ENCODE measurements around the gene ZMAT2. TPM values are rescaled to one million over a fixed set of nuclear protein-coding genes. Genes with fewer than 3 reads are reported as not detected.

Gene ZMAT2
- total RNA-seq, 1 experiment from 2014 or later: 55.3 TPM

DNA sequence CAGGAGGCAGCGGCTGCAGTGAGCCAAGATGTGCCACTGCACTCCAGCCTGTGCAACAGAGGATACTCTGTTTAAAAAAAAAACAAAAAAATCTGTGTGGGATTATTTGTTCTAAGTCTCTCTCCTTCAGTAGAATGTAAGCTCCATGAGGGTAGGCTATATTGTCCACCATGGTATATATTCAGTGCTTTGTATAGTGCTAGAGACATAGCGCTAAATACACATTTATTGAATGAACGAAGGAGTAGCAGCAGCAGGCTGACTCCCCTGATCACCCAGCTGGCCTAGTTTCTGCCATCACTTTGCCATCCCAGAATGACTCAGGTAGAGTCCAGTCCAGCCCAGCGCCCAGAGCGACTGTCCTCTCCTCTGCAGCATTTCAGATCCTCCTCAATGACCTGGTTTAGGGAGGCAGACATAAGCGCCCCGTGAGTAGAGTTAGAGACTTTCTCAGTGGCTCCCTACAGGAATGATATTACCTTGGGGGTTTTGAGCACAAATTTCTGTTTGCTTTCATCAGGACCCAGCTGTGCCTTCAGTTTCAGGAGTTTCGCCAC lies 9.8 kb upstream of the ZMAT2 start:
- Histone ChIP-seq H3K4me3 (replicated peaks in 1 of 2; ENCODE audit: low read depth in 1 of 2, low read length in 2 of 2) (peak overlapping the region; percentile 78 to 94), H3K9me3 (ENCODE audit: control insufficient read depth in 1 of 2, insufficient read depth in 1 of 2, low read depth in 1 of 2, low read length in 2 of 2) (no peaks in the 10 kb centered on the region), H3K9me2 (ENCODE audit: insufficient read depth) (no peaks in the 10 kb centered on the region), H3K4me2 (ENCODE audit: low read length) (peak overlapping the region; percentile 87), H3K4me1 (ENCODE audit: control insufficient read depth in 1 of 2, insufficient read depth in 2 of 2, low read length in 2 of 2) (peaks cover 0 to 9% of the 10 kb centered on the region in 2 experiments; a peak in 2 of 4 replicates), H3K27me3 (ENCODE audit: insufficient read depth, low read length) (no peaks in the 10 kb centered on the region), H4K20me1 (ENCODE audit: insufficient read depth) (no peaks in the 10 kb centered on the region), H2AFZ (ENCODE audit: low read depth, low read length, poor library complexity, severe bottlenecking) (no peak overlapping the region), H3K36me3 (ENCODE audit: control insufficient read depth in 1 of 2, insufficient read depth in 2 of 2, low read length in 2 of 2) (peaks cover 28 to 33% of the 10 kb centered on the region in 2 experiments), H3K79me2 (ENCODE audit: insufficient read depth, low read length) (peaks cover 79% of the 10 kb centered on the region), H3K9ac (ENCODE audit: low read length) (peak overlapping the region; percentile 81), H3K27ac (ENCODE audit: low read depth, low read length) (peak overlapping the region; percentile 90)
- intact Hi-C loops (cut with micrococcal nuclease): loop anchor here (2.0 kb wide), 1 partner anchor 26 kb away; the partner anchor contains the start of gene WDR55
- DNase-seq (ENCODE audit: low read depth, low spot score) (peak; percentile 7), ATAC-seq (no peak)
- POLR2A ChIA-PET: interaction anchor here (0.6 to 2.2 kb wide), 7 partner anchors 10 to 43 kb away, joined by 3 to 15 read pairs (median 6); partner anchors contain the start of genes IK, NDUFA2 and ZMAT2
- no peak for TF ChIP-seq FOSL1 (IDR thresholded peaks at IDR 0.05; ENCODE audit: low read depth)
- TF ChIP-seq JUND (IDR thresholded peaks at IDR 0.05): no peak
- TF ChIP-seq ELF1 (IDR thresholded peaks at IDR 0.05; ENCODE audit: borderline replicate concordance, low read depth): no peak
- no peak for TF ChIP-seq SIN3A (IDR thresholded peaks at IDR 0.05; ENCODE audit: low read depth)
- TF ChIP-seq CBX3 (IDR thresholded peaks at IDR 0.05; ENCODE audit: low read depth): no peak
- TF ChIP-seq ZFX (IDR thresholded peaks at IDR 0.05): no peak
- CTCF ChIA-PET: no interaction called here
- RAD21 ChIA-PET (ENCODE audit: low non-redundant PET in 1 of 2, low total read pairs in 2 of 2, uncharacterized antibody in 2 of 2, unreplicated experiment in 2 of 2): no interaction called here
- BruUV-seq (replicated peaks): TSS peak; percentile 71

DNA sequence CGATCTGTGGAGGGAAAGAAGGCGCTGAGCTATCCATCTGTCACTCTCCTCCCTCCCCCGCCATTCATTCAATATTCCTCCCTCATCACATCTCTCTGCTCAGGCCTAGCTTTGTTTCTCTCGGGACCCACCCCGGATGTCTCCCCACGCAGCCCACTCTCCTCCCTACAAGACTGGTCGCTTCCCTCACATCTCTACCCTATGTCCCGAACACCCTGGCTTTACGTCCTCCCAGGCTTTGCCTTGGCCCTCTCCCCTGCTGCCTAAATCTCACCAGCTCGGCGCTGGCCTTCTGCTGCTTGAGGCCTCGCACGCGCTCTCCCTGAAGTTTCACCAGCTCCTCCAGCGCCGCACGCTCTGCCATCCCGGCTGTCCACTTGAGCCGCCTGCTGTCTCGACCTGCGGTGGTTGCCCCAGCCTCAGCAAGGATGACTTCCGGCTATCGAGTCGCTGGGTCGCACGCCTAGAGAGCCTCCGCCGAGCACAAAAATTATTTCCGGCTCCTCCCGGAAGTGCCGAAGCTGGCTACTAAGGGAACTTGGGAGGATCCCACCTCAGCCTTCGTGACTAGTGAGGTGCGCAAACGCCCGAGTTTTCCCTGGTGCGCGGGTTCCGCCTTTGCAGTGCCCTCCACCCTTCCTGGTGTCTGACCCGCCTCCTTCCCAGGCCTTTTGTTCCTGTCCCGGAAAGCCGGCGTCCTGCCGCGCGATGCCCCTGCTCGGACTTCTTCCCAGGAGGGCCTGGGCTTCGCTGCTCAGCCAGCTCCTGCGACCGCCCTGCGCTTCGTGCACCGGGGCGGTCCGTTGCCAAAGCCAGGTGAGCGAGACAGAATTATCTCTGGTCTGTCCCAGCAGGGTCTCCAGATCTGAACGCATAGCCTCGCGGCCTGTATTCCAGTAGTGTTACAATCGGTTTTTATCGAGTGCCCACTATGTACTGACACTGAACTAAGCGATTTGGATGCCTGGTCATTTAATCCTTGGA lies 9.0 kb upstream of the ZMAT2 start, which contains the start of the genes HARS1 and HARS2:
HARS1 (minus strand) TSS at position 430 of the 984 bp plus-strand sequence; CDS start at position 364, 66 bp downstream.
HARS2 (plus strand) TSS at position 515 of the 984 bp plus-strand sequence; CDS start at position 709, 194 bp downstream.
- H3K79me2 ChIP-seq (ENCODE audit: insufficient read depth, low read length): peaks cover 87% of the 10 kb centered on the region
- peak; percentile 84 for TF ChIP-seq ZFX (IDR thresholded peaks at IDR 0.05)
- peak; percentile 16 for TF ChIP-seq TCF7L2 (IDR thresholded peaks at IDR 0.05; ENCODE audit: borderline replicate concordance, extremely low read depth, insufficient read depth, insufficient read length)
- TF ChIP-seq CEBPB (IDR thresholded peaks at IDR 0.05; ENCODE audit: low read depth): no peak
- no peak for TF ChIP-seq RAD21 (IDR thresholded peaks at IDR 0.05; ENCODE audit: low read depth)
- no peak for TF ChIP-seq ZNF274 (IDR thresholded peaks at IDR 0.05; ENCODE audit: low read depth, low read length)
- peak; percentile 38; the same call in 1 of the 2 replicates for TF ChIP-seq SRF (IDR thresholded peaks at IDR 0.05; ENCODE audit: low read depth)
- TF ChIP-seq EZH2phosphoT487 (IDR thresholded peaks at IDR 0.05; ENCODE audit: borderline replicate concordance): no peak
- peak; percentile 74 for TF ChIP-seq SP1 (IDR thresholded peaks at IDR 0.05; ENCODE audit: low read depth)
- TF ChIP-seq, protein P1, sequence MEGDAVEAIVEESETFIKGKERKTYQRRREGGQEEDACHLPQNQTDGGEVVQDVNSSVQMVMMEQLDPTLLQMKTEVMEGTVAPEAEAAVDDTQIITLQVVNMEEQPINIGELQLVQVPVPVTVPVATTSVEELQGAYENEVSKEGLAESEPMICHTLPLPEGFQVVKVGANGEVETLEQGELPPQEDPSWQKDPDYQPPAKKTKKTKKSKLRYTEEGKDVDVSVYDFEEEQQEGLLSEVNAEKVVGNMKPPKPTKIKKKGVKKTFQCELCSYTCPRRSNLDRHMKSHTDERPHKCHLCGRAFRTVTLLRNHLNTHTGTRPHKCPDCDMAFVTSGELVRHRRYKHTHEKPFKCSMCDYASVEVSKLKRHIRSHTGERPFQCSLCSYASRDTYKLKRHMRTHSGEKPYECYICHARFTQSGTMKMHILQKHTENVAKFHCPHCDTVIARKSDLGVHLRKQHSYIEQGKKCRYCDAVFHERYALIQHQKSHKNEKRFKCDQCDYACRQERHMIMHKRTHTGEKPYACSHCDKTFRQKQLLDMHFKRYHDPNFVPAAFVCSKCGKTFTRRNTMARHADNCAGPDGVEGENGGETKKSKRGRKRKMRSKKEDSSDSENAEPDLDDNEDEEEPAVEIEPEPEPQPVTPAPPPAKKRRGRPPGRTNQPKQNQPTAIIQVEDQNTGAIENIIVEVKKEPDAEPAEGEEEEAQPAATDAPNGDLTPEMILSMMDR (IDR thresholded peaks at IDR 0.05 in 2 of 3, conservative IDR thresholded peaks at IDR 0.05 in 1 of 3; ENCODE audit: borderline replicate concordance in 1 of 3, insufficient read depth in 1 of 3, low read depth in 2 of 3, low read length in 2 of 3): no peak
- TF ChIP-seq FOSL1 (IDR thresholded peaks at IDR 0.05; ENCODE audit: low read depth): no peak
- TF ChIP-seq, protein P2, sequence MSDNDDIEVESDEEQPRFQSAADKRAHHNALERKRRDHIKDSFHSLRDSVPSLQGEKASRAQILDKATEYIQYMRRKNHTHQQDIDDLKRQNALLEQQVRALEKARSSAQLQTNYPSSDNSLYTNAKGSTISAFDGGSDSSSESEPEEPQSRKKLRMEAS (IDR thresholded peaks at IDR 0.05): peak; percentile 88
- TF ChIP-seq, protein P3, sequence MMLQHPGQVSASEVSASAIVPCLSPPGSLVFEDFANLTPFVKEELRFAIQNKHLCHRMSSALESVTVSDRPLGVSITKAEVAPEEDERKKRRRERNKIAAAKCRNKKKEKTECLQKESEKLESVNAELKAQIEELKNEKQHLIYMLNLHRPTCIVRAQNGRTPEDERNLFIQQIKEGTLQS (IDR thresholded peaks at IDR 0.05): no peak

More for the DNA sequence above, 9.0 kb upstream of the ZMAT2 start, which contains the start of the genes HARS1 and HARS2:
- Histone ChIP-seq H3K4me1 (ENCODE audit: control insufficient read depth in 1 of 2, insufficient read depth in 2 of 2, low read length in 2 of 2) (peaks cover 0 to 9% of the 10 kb centered on the region in 2 experiments; a peak in 2 of 4 replicates), H3K27ac (ENCODE audit: low read depth, low read length) (peak within 1 kb of the TSS; percentile 90), H2AFZ (ENCODE audit: low read depth, low read length, poor library complexity, severe bottlenecking) (no peak within 1 kb of the TSS), H3K27me3 (ENCODE audit: insufficient read depth, low read length) (no peaks in the 10 kb centered on the region), H3K9me3 (ENCODE audit: control insufficient read depth in 1 of 2, insufficient read depth in 1 of 2, low read depth in 1 of 2, low read length in 2 of 2) (no peaks in the 10 kb centered on the region), H3K4me3 (replicated peaks in 1 of 2; ENCODE audit: low read depth in 1 of 2, low read length in 2 of 2) (peak within 1 kb of the TSS; percentile 78 to 94), H3K9ac (ENCODE audit: low read length) (peak within 1 kb of the TSS; percentile 81), H3K9me2 (ENCODE audit: insufficient read depth) (no peaks in the 10 kb centered on the region), H3K36me3 (ENCODE audit: control insufficient read depth in 1 of 2, insufficient read depth in 2 of 2, low read length in 2 of 2) (peaks cover 35 to 40% of the 10 kb centered on the region in 2 experiments), H4K20me1 (ENCODE audit: insufficient read depth) (no peaks in the 10 kb centered on the region), H3K4me2 (ENCODE audit: low read length) (peak within 1 kb of the TSS; percentile 87)
- ChIA-PET RAD21 (ENCODE audit: low non-redundant PET in 1 of 2, low total read pairs in 2 of 2, uncharacterized antibody in 2 of 2, unreplicated experiment in 2 of 2) (no interaction called here), CTCF (no interaction called here), POLR2A (interaction anchor here (0.6 to 2.2 kb wide), 8 partner anchors 9 to 345 kb away, joined by 3 to 15 read pairs (median 6); partner anchors contain the start of genes HBEGF, IK, NDUFA2 and ZMAT2)
- DNase-seq (ENCODE audit: low read depth, low spot score) (peak; percentile 97), ATAC-seq (peak; percentile 96)
- intact Hi-C loops (cut with micrococcal nuclease): loop anchor here (2.0 kb wide), 1 partner anchor 26 kb away; the partner anchor contains the start of gene WDR55
- no TSS peak for BruUV-seq (replicated peaks)
